Measurements from ENCODE around the gene ERCC4. TPM values are rescaled to one million over a fixed set of nuclear protein-coding genes. Genes with fewer than 3 reads are reported as not detected.
"Not testable (repeated sequence)": the region's sequence is repeated elsewhere in the genome, so short reads cannot be mapped to it uniquely, and the experiment has no call there.

ERCC4 gene
- 1 to 10 TPM; 1.0 to 1.1 TPM for polyA plus RNA-seq

GRCh38 chr16:13919683-13920509, at the start of gene ERCC4:
Gene ERCC4, plus strand, starts transcription at chr16:13920154. Its CDS starts 12 bp downstream, at chr16:13920166.
- peak within 1 kb of the TSS; percentile 88 to 94 for H3K4me3 ChIP-seq (ENCODE audit: low read depth in 1 of 2, low read length in 2 of 2)
- peaks cover 7 to 8% of the 10 kb centered on the region in 2 donors for H3K4me1 ChIP-seq (ENCODE audit: control insufficient read depth in 2 of 2, insufficient read depth in 2 of 2, low read length in 1 of 2)
- H3K27ac ChIP-seq (ENCODE audit: low read depth in 2 of 2, low read length in 1 of 2) = peak within 1 kb of the TSS; percentile 62 to 82
- H3K9me3 ChIP-seq (ENCODE audit: control insufficient read depth in 2 of 2, insufficient read depth in 1 of 2, low read depth in 1 of 2, low read length in 1 of 2) = no peaks in the 10 kb centered on the region
- no peaks in the 10 kb centered on the region for H3K27me3 ChIP-seq (ENCODE audit: control insufficient read depth in 1 of 2, insufficient read depth in 2 of 2, low read length in 2 of 2)
- H3K36me3 ChIP-seq (ENCODE audit: control insufficient read depth in 2 of 2, insufficient read depth in 2 of 2, low read length in 1 of 2) = peaks cover 0 to 3% of the 10 kb centered on the region in 2 donors
- 0 to 1% methylated on average over 64 of the region's 64 CpGs for WGBS, 2 donors

- WGBS, 2 donors = 24 to 26% methylated on average over 5 of the region's 5 CpGs
- Histone ChIP-seq H3K4me1 (ENCODE audit: control insufficient read depth in 2 of 2, insufficient read depth in 2 of 2, low read length in 1 of 2) (no peaks in the 10 kb centered on the region), H3K4me3 (ENCODE audit: low read depth in 1 of 2, low read length in 2 of 2) (no peak overlapping the region), H3K9me3 (ENCODE audit: control insufficient read depth in 2 of 2, insufficient read depth in 1 of 2, low read depth in 1 of 2, low read length in 1 of 2) (no peaks in the 10 kb centered on the region), H3K36me3 (ENCODE audit: control insufficient read depth in 2 of 2, insufficient read depth in 2 of 2, low read length in 1 of 2) (no peaks in the 10 kb centered on the region), H3K27ac (ENCODE audit: low read depth in 2 of 2, low read length in 1 of 2) (no peak overlapping the region), H3K27me3 (ENCODE audit: control insufficient read depth in 1 of 2, insufficient read depth in 2 of 2, low read length in 2 of 2) (no peaks in the 10 kb centered on the region)
Measured at GRCh38 chr16:13873835-13874438, 46.0 kb upstream of the ERCC4 start.

- Histone ChIP-seq H3K9me3 (ENCODE audit: control insufficient read depth in 2 of 2, insufficient read depth in 1 of 2, low read depth in 1 of 2, low read length in 1 of 2) (no peaks in the 10 kb centered on the region), H3K27me3 (ENCODE audit: control insufficient read depth in 1 of 2, insufficient read depth in 2 of 2, low read length in 2 of 2) (no peaks in the 10 kb centered on the region), H3K4me3 (ENCODE audit: low read depth in 1 of 2, low read length in 2 of 2) (no peak overlapping the region), H3K4me1 (ENCODE audit: control insufficient read depth in 2 of 2, insufficient read depth in 2 of 2, low read length in 1 of 2) (no peaks in the 10 kb centered on the region), H3K36me3 (ENCODE audit: control insufficient read depth in 2 of 2, insufficient read depth in 2 of 2, low read length in 1 of 2) (no peaks in the 10 kb centered on the region), H3K27ac (ENCODE audit: low read depth in 2 of 2, low read length in 1 of 2) (no peak overlapping the region)
- 67 to 69% methylated on average over 5 of the region's 5 CpGs for WGBS, 2 donors
Measured at GRCh38 chr16:13875614-13876284, 44.2 kb upstream of the ERCC4 start.

- H3K36me3 ChIP-seq (ENCODE audit: control insufficient read depth in 2 of 2, insufficient read depth in 2 of 2, low read length in 1 of 2) = no peaks in the 10 kb centered on the region
- H3K4me1 ChIP-seq (ENCODE audit: control insufficient read depth in 2 of 2, insufficient read depth in 2 of 2, low read length in 1 of 2) = no peaks in the 10 kb centered on the region
- peaks cover 0 to 2% of the 10 kb centered on the region in 2 donors for H3K27me3 ChIP-seq (ENCODE audit: control insufficient read depth in 1 of 2, insufficient read depth in 2 of 2, low read length in 2 of 2)
- no peak overlapping the region for H3K27ac ChIP-seq (ENCODE audit: low read depth in 2 of 2, low read length in 1 of 2)
- WGBS, 2 donors = 72 to 80% methylated on average over 11 of the region's 11 CpGs
- no peak overlapping the region for H3K4me3 ChIP-seq (ENCODE audit: low read depth in 1 of 2, low read length in 2 of 2)
- H3K9me3 ChIP-seq (ENCODE audit: control insufficient read depth in 2 of 2, insufficient read depth in 1 of 2, low read depth in 1 of 2, low read length in 1 of 2) = no peaks in the 10 kb centered on the region
Measured at GRCh38 chr16:13883276-13883675, 36.7 kb upstream of the ERCC4 start.

- Histone ChIP-seq H3K4me1 (ENCODE audit: control insufficient read depth in 2 of 2, insufficient read depth in 2 of 2, low read length in 1 of 2) (no peaks in the 10 kb centered on the region), H3K9me3 (ENCODE audit: control insufficient read depth in 2 of 2, insufficient read depth in 1 of 2, low read depth in 1 of 2, low read length in 1 of 2) (no peaks in the 10 kb centered on the region), H3K4me3 (ENCODE audit: low read depth in 1 of 2, low read length in 2 of 2) (no peak overlapping the region), H3K27ac (ENCODE audit: low read depth in 2 of 2, low read length in 1 of 2) (no peak overlapping the region), H3K36me3 (ENCODE audit: control insufficient read depth in 2 of 2, insufficient read depth in 2 of 2, low read length in 1 of 2) (no peaks in the 10 kb centered on the region), H3K27me3 (ENCODE audit: control insufficient read depth in 1 of 2, insufficient read depth in 2 of 2, low read length in 2 of 2) (peaks cover 0 to 2% of the 10 kb centered on the region in 2 donors)
- 46 to 48% methylated on average over 3 of the region's 3 CpGs for WGBS, 2 donors
Measured at GRCh38 chr16:13883881-13884280, 36.1 kb upstream of the ERCC4 start.

GRCh38 chr16:13885700-13886099, 34.3 kb upstream of the ERCC4 start:
- Histone ChIP-seq H3K27me3 (ENCODE audit: control insufficient read depth in 1 of 2, insufficient read depth in 2 of 2, low read length in 2 of 2) (peaks cover 0 to 2% of the 10 kb centered on the region in 2 donors), H3K27ac (ENCODE audit: low read depth in 2 of 2, low read length in 1 of 2) (no peak overlapping the region), H3K4me3 (ENCODE audit: low read depth in 1 of 2, low read length in 2 of 2) (no peak overlapping the region), H3K36me3 (ENCODE audit: control insufficient read depth in 2 of 2, insufficient read depth in 2 of 2, low read length in 1 of 2) (no peaks in the 10 kb centered on the region), H3K9me3 (ENCODE audit: control insufficient read depth in 2 of 2, insufficient read depth in 1 of 2, low read depth in 1 of 2, low read length in 1 of 2) (no peaks in the 10 kb centered on the region), H3K4me1 (ENCODE audit: control insufficient read depth in 2 of 2, insufficient read depth in 2 of 2, low read length in 1 of 2) (no peaks in the 10 kb centered on the region)
- WGBS, 2 donors = 40 to 42% methylated on average over 6 of the region's 6 CpGs

GRCh38 chr16:13886608-13887007, 33.3 kb upstream of the ERCC4 start:
- Histone ChIP-seq H3K4me3 (ENCODE audit: low read depth in 1 of 2, low read length in 2 of 2) (no peak overlapping the region), H3K27me3 (ENCODE audit: control insufficient read depth in 1 of 2, insufficient read depth in 2 of 2, low read length in 2 of 2) (peaks cover 0 to 2% of the 10 kb centered on the region in 2 donors), H3K9me3 (ENCODE audit: control insufficient read depth in 2 of 2, insufficient read depth in 1 of 2, low read depth in 1 of 2, low read length in 1 of 2) (no peaks in the 10 kb centered on the region), H3K36me3 (ENCODE audit: control insufficient read depth in 2 of 2, insufficient read depth in 2 of 2, low read length in 1 of 2) (no peaks in the 10 kb centered on the region), H3K27ac (ENCODE audit: low read depth in 2 of 2, low read length in 1 of 2) (no peak overlapping the region), H3K4me1 (ENCODE audit: control insufficient read depth in 2 of 2, insufficient read depth in 2 of 2, low read length in 1 of 2) (no peaks in the 10 kb centered on the region)
- WGBS, 2 donors = 84 to 88% methylated on average over 5 of the region's 5 CpGs

GRCh38 chr16:13889323-13889722, 30.6 kb upstream of the ERCC4 start:
- 86 to 95% methylated on average over 20 to 22 of the region's 22 CpGs for WGBS, 2 donors
- not testable (repeated sequence) for H3K27ac ChIP-seq (ENCODE audit: low read depth in 2 of 2, low read length in 1 of 2); H3K4me3 ChIP-seq (ENCODE audit: low read depth in 1 of 2, low read length in 2 of 2); H3K27me3 ChIP-seq (ENCODE audit: control insufficient read depth in 1 of 2, insufficient read depth in 2 of 2, low read length in 2 of 2); H3K36me3 ChIP-seq (ENCODE audit: control insufficient read depth in 2 of 2, insufficient read depth in 2 of 2, low read length in 1 of 2); H3K9me3 ChIP-seq (ENCODE audit: control insufficient read depth in 2 of 2, insufficient read depth in 1 of 2, low read depth in 1 of 2, low read length in 1 of 2); H3K4me1 ChIP-seq (ENCODE audit: control insufficient read depth in 2 of 2, insufficient read depth in 2 of 2, low read length in 1 of 2)

GRCh38 chr16:13892301-13892700, 27.7 kb upstream of the ERCC4 start:
- Histone ChIP-seq H3K4me3 (ENCODE audit: low read depth in 1 of 2, low read length in 2 of 2) (no peak overlapping the region), H3K27ac (ENCODE audit: low read depth in 2 of 2, low read length in 1 of 2) (no peak overlapping the region), H3K9me3 (ENCODE audit: control insufficient read depth in 2 of 2, insufficient read depth in 1 of 2, low read depth in 1 of 2, low read length in 1 of 2) (no peaks in the 10 kb centered on the region), H3K4me1 (ENCODE audit: control insufficient read depth in 2 of 2, insufficient read depth in 2 of 2, low read length in 1 of 2) (no peaks in the 10 kb centered on the region), H3K36me3 (ENCODE audit: control insufficient read depth in 2 of 2, insufficient read depth in 2 of 2, low read length in 1 of 2) (no peaks in the 10 kb centered on the region), H3K27me3 (ENCODE audit: control insufficient read depth in 1 of 2, insufficient read depth in 2 of 2, low read length in 2 of 2) (no peaks in the 10 kb centered on the region)
- 62 to 63% methylated on average over 4 of the region's 4 CpGs for WGBS, 2 donors
